ENCODE data around the gene ADAM8. TPM values are rescaled to one million over a fixed set of nuclear protein-coding genes. Genes with fewer than 3 reads are reported as not detected.

Gene ADAM8
- total RNA-seq, 1 donor from 2014 or later = 6.3 TPM

- no peak for DNase-seq
Measured at GRCh38 chr10:133281628-133282372, 5.1 kb upstream of the ADAM8 start.

GRCh38 chr10:133281084-133281483 lies 4.4 kb upstream of the ADAM8 start:
- DNase-seq = no peak

GRCh38 chr10:133280391-133281059 lies 3.9 kb upstream of the ADAM8 start:
- no peak for DNase-seq

- no peak for DNase-seq
Measured at GRCh38 chr10:133279326-133280226, 2.9 kb upstream of the ADAM8 start.

GRCh38 chr10:133278577-133279265 lies 2.1 kb upstream of the ADAM8 start:
- DNase-seq = no peak

- DNase-seq = no peak
Measured at GRCh38 chr10:133277993-133278576, 1.4 kb upstream of the ADAM8 start.

GRCh38 chr10:133277277-133277992 lies 767 bp upstream of the ADAM8 start:
- no peak for DNase-seq

DNA sequence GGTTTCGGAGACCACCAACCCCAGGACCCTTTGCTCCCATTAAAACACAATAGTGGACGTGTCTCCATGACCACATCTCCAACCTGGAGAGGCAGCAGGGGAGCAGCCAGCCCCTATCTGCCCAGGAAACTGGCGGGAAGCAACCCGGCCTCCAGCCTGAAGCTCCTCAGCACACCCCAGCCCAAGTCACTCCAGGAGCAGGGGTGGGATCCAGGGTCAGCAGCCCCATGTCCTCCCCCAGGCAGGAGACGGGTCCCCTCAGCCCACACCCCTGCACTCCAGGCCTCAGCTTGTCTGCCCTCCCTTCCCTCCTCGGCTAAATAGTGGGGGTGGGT lies 601 bp downstream of the ADAM8 start:
- DNase-seq = no peak

- no peak for DNase-seq
Measured at GRCh38 chr10:133275684-133276092, 980 bp downstream of the ADAM8 start.

DNA sequence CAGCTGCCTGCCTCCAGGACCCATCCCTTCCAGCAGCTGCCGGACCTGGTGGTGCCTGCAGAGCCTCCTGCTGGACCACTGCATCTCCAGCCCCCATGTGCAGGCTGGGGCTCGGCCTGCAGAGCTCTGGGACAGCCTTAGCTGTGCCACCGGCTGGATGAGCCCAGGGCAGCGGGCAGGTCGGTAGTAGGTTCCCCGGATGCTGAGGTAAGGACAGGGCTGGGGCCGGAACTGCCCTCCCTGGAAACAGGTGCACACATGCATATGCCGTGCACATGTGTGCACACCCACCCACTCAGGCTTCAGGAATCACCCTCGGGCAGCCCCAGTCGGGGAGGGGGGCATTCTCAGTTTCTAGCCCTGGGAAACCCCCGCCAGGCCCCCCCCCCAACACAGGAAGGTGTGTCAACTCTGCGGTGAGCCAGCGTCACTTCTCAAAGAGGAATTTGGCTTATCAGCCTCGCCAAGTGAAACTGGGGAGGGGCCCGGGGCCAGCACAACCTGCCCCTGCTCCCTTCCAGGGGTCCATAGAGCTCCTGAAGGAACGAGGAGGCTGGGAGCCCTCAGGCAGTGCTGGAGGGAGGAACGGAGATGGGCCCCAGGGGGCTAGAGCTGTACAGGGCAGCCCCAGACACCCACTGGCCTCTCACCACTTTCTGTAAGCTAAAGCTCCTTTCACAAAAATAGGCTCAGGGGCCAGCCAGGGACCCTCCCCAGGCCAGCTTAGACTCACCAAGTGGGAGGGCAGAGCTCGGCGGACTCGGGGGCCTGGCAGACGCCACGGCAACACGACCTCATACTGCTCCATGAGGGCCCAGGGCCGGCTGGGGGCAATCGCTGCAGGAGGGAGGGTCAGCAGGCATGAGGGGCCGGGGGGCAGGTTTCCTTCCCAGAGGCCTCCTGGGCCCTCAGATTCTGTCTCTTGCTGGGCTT lies 1.7 kb downstream of the ADAM8 start:
- no peak for DNase-seq

- DNase-seq = no peak
Measured at GRCh38 chr10:133273534-133274143, 3.0 kb downstream of the ADAM8 start.

- DNase-seq = no peak
Measured at GRCh38 chr10:133272964-133273420, 3.7 kb downstream of the ADAM8 start.

DNA sequence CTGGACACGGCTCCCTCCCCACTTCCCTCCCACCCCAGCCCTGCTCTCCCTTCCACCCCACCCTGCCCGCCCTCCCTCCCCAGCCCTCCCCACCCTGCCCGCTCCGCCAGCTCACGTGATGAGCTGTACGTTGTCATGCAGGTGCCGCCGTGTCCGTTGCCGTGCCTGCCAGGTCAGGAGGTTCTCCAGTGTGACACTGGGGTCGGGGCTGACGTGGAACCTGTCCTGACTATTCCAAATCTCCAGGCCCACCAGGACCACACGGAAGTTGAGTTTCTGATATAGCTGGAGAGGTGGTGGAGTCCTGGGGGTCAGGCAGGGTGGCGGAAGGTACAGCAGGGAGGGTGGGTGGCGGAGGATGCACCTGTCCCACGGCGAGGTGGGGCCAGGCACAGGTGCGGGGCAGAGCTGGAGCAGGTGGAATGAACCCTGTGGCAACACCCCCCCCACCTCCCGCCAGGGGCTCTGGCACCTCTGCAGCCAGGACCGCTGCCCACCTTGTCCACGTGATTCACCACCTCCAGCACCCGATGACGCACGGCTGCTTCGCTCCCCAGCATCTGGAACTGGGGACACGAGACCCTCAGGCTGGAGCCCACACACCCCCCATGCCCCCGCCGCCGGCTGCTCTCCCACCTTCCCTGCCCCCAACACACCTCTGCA lies 4.2 kb downstream of the ADAM8 start:
- DNase-seq = no peak

DNA sequence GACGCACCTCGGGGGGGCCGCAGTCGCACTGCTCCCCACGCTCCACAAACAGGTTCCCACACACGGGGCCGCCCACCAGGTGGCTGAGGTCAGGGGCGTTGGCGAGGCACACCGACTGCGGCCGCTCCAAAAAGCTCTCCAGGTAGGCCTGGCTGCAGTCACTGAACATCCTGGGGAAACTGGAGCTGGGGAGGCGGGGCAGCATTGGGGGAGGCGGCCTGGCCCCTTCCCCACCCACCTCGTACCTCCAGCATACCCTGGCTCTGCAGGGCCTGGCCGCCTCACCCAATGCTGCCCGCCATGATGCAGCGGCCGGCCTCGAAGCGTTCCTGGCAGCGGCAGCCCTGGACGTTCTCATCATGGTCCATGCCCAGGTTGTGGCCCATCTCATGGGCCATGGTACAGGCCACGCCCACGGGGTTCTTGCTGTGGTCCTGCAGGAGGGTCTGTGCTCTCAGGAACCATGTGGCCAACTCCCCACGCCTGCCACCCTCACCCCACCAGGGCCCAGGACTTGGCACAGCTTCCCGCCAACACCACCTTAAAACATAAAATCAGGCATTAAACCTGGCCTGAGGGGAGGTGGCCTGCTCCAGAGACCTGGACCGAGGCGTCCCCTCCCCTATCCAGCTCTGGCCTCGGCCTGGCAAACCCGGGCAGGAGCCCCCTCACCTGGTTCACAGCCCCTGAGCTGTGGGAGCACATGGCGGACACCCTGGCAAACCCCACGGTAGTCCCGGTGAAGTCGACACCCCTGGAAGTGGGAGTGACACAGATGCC lies 5.0 kb downstream of the ADAM8 start:
- no peak for DNase-seq

DNA sequence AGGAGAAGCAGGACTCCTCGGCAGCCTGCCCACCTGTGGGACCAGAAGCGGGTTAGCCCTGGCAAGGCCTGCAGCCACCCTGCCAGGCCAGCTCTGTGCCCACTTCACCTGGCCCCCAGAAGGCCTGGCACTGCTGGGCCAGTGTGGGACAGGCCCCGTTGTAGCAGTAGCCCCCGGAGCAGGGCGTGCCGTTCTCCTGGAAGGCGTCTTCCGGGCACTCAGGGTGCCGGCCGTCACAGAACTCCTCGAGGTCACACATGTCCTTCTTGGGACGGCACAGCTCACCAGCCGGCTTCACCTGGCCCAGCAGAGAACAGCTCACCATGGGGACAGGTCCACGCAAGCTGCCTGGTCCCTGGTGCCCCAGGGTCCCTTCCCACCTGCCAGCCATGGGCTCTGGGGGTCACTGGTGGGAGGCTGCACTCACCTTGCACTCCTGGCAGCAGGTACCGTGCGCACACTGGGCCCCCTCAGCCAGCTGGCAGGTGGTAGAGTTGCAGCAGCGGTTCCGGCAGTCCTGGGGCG lies 5.8 kb downstream of the ADAM8 start:
- DNase-seq = no peak

GRCh38 chr10:133270204-133270603 lies 6.5 kb downstream of the ADAM8 start:
- DNase-seq = no peak

DNA sequence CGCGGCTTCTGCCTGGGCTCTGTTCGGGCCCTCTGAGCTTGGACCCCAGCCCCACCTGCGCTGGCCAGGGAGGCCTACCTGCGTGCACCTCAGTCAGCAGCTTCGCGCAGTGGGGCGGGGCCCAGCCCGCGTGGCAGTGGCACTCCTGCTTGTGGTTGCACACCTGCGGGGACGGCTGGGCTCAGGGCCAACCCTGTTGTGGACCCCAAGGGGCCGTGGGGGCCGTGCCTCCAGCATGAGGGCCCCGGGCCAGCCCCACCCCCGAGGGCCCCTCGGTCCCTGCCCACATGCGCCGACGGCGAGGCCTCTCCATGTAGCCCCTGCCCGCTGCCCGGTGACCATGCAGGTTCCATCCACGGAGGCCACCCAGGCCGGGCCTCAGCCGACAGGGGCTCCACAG lies 7.3 kb downstream of the ADAM8 start:
- no peak for DNase-seq

DNA sequence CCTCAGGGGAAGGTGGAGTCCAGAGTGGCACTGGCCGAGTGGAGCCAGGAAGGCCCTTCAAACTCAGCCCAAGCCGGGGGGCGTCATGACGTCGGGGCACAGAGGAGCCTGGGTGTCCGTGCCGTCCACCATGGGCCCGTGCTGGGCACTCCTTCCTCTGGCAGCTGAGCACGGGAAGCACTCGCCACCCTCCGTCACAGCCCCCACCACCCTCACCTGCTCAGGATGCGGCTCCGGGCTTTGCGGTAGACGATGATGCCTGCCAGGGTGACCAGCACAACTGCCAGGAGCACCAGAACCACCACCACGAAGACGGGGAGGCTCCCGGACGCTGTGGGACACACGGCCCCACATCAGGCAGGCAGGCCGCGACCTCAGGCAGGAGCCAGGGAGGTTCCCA lies 8.1 kb downstream of the ADAM8 start:
- no peak for DNase-seq

Measured in skin of body (tissue), 2 donors.